PFSK-1 (cell line): ENCODE data around the gene CDK6.

Source experiments
- POLR2AphosphoS5 ChIP-seq: IDR thresholded peaks from 2 replicates; pipeline ENCODE4 v1.6.1; 2012; ENCODE audit warnings: low read depth, mild to moderate bottlenecking, control low read depth, low read length, moderate library complexity
- TF ChIP-seq, protein P1 (sequence below), 2 experiments: IDR thresholded peaks; 2 replicates each; pipeline versions ENCODE4 v1.6.1 to v1.8.0; 2011 to 2012; ENCODE audit warnings: low read depth in 2 of 2, low read length in 2 of 2, control low read depth in 1 of 2, inconsistent platforms in 1 of 2, mild to moderate bottlenecking in 1 of 2, moderate library complexity in 1 of 2; ENCODE audit not compliant: insufficient read depth in 1 of 2

DNA sequence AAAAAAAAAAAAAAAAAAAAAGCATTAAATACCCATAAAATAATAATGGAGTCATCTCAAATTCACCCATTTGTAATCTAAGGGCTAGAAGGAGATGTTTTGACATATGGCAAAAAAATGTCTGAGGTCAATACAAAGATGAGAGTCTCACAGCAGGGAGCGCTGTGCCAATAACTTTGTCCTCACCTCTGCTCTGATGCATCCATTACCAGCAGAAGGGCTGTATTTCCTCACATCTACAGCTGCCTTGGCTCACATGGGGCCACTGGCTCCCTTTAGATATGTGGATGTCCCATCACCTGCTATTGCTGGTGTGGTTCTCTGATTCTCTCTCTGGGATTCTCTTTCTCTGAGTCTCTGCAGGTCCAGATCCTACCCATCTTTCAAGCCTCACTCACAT lies 155.9 kb downstream of the CDK6 start:
- no peak for TF ChIP-seq POLR2AphosphoS5
- TF ChIP-seq, protein P1, sequence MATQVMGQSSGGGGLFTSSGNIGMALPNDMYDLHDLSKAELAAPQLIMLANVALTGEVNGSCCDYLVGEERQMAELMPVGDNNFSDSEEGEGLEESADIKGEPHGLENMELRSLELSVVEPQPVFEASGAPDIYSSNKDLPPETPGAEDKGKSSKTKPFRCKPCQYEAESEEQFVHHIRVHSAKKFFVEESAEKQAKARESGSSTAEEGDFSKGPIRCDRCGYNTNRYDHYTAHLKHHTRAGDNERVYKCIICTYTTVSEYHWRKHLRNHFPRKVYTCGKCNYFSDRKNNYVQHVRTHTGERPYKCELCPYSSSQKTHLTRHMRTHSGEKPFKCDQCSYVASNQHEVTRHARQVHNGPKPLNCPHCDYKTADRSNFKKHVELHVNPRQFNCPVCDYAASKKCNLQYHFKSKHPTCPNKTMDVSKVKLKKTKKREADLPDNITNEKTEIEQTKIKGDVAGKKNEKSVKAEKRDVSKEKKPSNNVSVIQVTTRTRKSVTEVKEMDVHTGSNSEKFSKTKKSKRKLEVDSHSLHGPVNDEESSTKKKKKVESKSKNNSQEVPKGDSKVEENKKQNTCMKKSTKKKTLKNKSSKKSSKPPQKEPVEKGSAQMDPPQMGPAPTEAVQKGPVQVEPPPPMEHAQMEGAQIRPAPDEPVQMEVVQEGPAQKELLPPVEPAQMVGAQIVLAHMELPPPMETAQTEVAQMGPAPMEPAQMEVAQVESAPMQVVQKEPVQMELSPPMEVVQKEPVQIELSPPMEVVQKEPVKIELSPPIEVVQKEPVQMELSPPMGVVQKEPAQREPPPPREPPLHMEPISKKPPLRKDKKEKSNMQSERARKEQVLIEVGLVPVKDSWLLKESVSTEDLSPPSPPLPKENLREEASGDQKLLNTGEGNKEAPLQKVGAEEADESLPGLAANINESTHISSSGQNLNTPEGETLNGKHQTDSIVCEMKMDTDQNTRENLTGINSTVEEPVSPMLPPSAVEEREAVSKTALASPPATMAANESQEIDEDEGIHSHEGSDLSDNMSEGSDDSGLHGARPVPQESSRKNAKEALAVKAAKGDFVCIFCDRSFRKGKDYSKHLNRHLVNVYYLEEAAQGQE (IDR thresholded peaks at IDR 0.05; ENCODE audit: insufficient read depth in 1 of 2, low read depth in 2 of 2, low read length in 2 of 2), result no peak
